HCT116 (cell line): ENCODE data around the gene RCBTB2. TPM values are rescaled to one million over a fixed set of nuclear protein-coding genes. Genes with fewer than 3 reads are reported as not detected.

Source experiments
- ATAC-seq: fragments of 200-7000 bp; cut with Tn5 transposase; 2 replicates; pipeline ENCODE4 v1.9.1; 2020; ENCODE audit warnings: mild to moderate bottlenecking, moderate library complexity
- BruUV-seq: library from RNA; stranded (reverse); fragments of 400-500 nt; replicated peaks from 2 replicates; lab custom pipeline; 2021; lab: Mats Ljungman, UMichigan
- CTCF ChIA-PET: fragments of 300-600 bp; sonication (Branson Sonifier 250); formaldehyde crosslinking; loops from one replicate; lab custom pipeline; 2021; ENCODE audit warnings: antibody characterized with exemption; lab: Charles Lee
- POLR2A ChIA-PET: fragments of 300-600, 350-600 bp; sonication (Branson Sonifier 250); formaldehyde crosslinking; loops from one replicate; lab custom pipeline; 2021; ENCODE audit warnings: antibody characterized with exemption; lab: Charles Lee
- RAD21 ChIA-PET, 2 experiments: fragments of 300-600 bp; sonication (Branson Sonifier 250); formaldehyde crosslinking; loops; one replicate each; lab custom pipeline; 2023; ENCODE audit warnings: low total read pairs in 2 of 2; ENCODE audit not compliant: uncharacterized antibody in 2 of 2, unreplicated experiment in 2 of 2, low non-redundant PET in 1 of 2; lab: Charles Lee
- DNase-seq: peaks from one replicate; pipeline ENCODE4 v3.0.0-alpha.2; 2010; ENCODE audit warnings: low read depth, low spot score
- H2AFZ ChIP-seq: fragments of 200-600 bp; shearing (Covaris generic), sonication (generic); 2 replicates; pipeline ENCODE4 v1.6.1; 2017; ENCODE audit warnings: low read depth, mixed run types, mixed read lengths, antibody characterized with exemption, low read length; ENCODE audit not compliant: poor library complexity, severe bottlenecking
- H3K27ac ChIP-seq: 2 replicates; pipeline ENCODE4 v1.5.1; 2012; ENCODE audit warnings: low read depth, low read length
- H3K27me3 ChIP-seq: fragments of 200-600 bp; sonication (generic); 2 replicates; pipeline ENCODE4 v1.6.1; 2016; ENCODE audit warnings: mixed run types, low read length, mixed read lengths; ENCODE audit not compliant: insufficient read depth
- H3K36me3 ChIP-seq, 2 experiments: fragments of 200-500 bp in 1 of 2; fragments of 200-600 bp in 1 of 2; sonication (Bioruptor generic) in 1 of 2; sonication (generic) in 1 of 2; 2 replicates each; pipeline versions ENCODE4 v1.5.1 to v1.6.1; 2014 to 2016; ENCODE audit warnings: low read length in 2 of 2, inconsistent platforms in 1 of 2, mixed read lengths in 1 of 2, mixed run types in 1 of 2; ENCODE audit not compliant: insufficient read depth in 2 of 2, control insufficient read depth in 1 of 2
- H3K4me1 ChIP-seq, 2 experiments: fragments of 200-600 bp in 1 of 2; sonication (generic) in 1 of 2; 2 replicates each; pipeline versions ENCODE4 v1.5.1 to v1.6.1; 2012 to 2017; ENCODE audit warnings: low read length in 2 of 2, inconsistent platforms in 1 of 2, mild to moderate bottlenecking in 1 of 2, mixed read lengths in 1 of 2, mixed run types in 1 of 2, moderate library complexity in 1 of 2; ENCODE audit not compliant: insufficient read depth in 2 of 2, control insufficient read depth in 1 of 2
- H3K4me2 ChIP-seq: fragments of 200-600 bp; sonication (generic); 2 replicates; pipeline ENCODE4 v1.6.1; 2017; ENCODE audit warnings: mixed run types, low read length, mixed read lengths
- H3K4me3 ChIP-seq, 2 experiments: fragments of 200-600 bp in 1 of 2; sonication (generic) in 1 of 2; replicated peaks in 1 of 2; 2 replicates each; pipeline ENCODE4 v1.5.1; 2011 to 2016; ENCODE audit warnings: low read length in 2 of 2, control low read depth in 1 of 2, low read depth in 1 of 2, mild to moderate bottlenecking in 1 of 2, mixed read lengths in 1 of 2, mixed run types in 1 of 2
- H3K79me2 ChIP-seq: fragments of 200-600 bp; sonication (generic); 2 replicates; pipeline ENCODE4 v1.6.1; 2017; ENCODE audit warnings: mild to moderate bottlenecking, mixed run types, low read length, moderate library complexity, mixed read lengths; ENCODE audit not compliant: insufficient read depth
- H3K9ac ChIP-seq: fragments of 200-600 bp; sonication (generic); 2 replicates; pipeline ENCODE4 v1.6.1; 2016; ENCODE audit warnings: low read length, mixed read lengths
- H3K9me2 ChIP-seq: fragments of 200-600 bp; sonication (generic), shearing (Covaris generic); 2 replicates; pipeline ENCODE4 v1.6.1; 2017; ENCODE audit warnings: mixed run types, mild to moderate bottlenecking, moderate library complexity; ENCODE audit not compliant: insufficient read depth
- H3K9me3 ChIP-seq, 2 experiments: fragments of 200-500 bp in 1 of 2; fragments of 200-600 bp in 1 of 2; sonication (Bioruptor generic) in 1 of 2; sonication (generic) in 1 of 2; 2 replicates each; pipeline ENCODE4 v1.6.1; 2014 to 2017; ENCODE audit warnings: low read length in 2 of 2, mixed read lengths in 2 of 2, inconsistent platforms in 1 of 2, low read depth in 1 of 2, mild to moderate bottlenecking in 1 of 2, mixed run types in 1 of 2, moderate library complexity in 1 of 2; ENCODE audit not compliant: control insufficient read depth in 1 of 2, insufficient read depth in 1 of 2
- H4K20me1 ChIP-seq: fragments of 200-600 bp; sonication (generic), shearing (Covaris generic); 2 replicates; pipeline ENCODE4 v1.6.1; 2017; ENCODE audit warnings: mixed run types, mild to moderate bottlenecking, moderate library complexity; ENCODE audit not compliant: insufficient read depth
- ATF3 ChIP-seq: IDR thresholded peaks from 2 replicates; pipeline ENCODE4 v1.6.1; 2012
- CBX3 ChIP-seq: IDR thresholded peaks from 2 replicates; pipeline ENCODE4 v1.6.1; 2012; ENCODE audit warnings: low read depth
- CEBPB ChIP-seq: IDR thresholded peaks from 2 replicates; pipeline ENCODE4 v1.6.1; 2012; ENCODE audit warnings: low read depth
- EGR1 ChIP-seq: IDR thresholded peaks from 2 replicates; pipeline ENCODE4 v1.6.1; 2012; ENCODE audit warnings: low read depth
- ELF1 ChIP-seq: IDR thresholded peaks from 2 replicates; pipeline ENCODE4 v1.6.1; 2012; ENCODE audit warnings: low read depth, borderline replicate concordance
- EZH2 ChIP-seq: fragments of 200-600 bp; sonication (generic); IDR thresholded peaks from 2 replicates; pipeline ENCODE4 v1.6.1; 2017; ENCODE audit warnings: antibody characterized with exemption, mixed run types
- EZH2phosphoT487 ChIP-seq: fragments of 200-600 bp; IDR thresholded peaks from 2 replicates; pipeline ENCODE4 v1.6.1; 2018; ENCODE audit warnings: antibody characterized with exemption, borderline replicate concordance
- FOSL1 ChIP-seq: IDR thresholded peaks from 2 replicates; pipeline ENCODE4 v1.6.1; 2012; ENCODE audit warnings: low read depth
- JUND ChIP-seq: IDR thresholded peaks from 2 replicates; pipeline ENCODE4 v1.6.1; 2012
- MAX ChIP-seq: IDR thresholded peaks from 2 replicates; pipeline ENCODE4 v1.6.1; 2012
- POLR2AphosphoS5 ChIP-seq: IDR thresholded peaks from 2 replicates; pipeline ENCODE4 v1.6.1; 2011; ENCODE audit warnings: mild to moderate bottlenecking, low read depth, low read length, moderate library complexity
- RAD21 ChIP-seq: IDR thresholded peaks from 2 replicates; pipeline ENCODE4 v1.6.1; 2012; ENCODE audit warnings: low read depth, mild to moderate bottlenecking
- SP1 ChIP-seq: IDR thresholded peaks from 2 replicates; pipeline ENCODE4 v1.6.1; 2012; ENCODE audit warnings: low read depth
- TCF7L2 ChIP-seq: IDR thresholded peaks from 2 replicates; pipeline ENCODE4 v1.7.0; 2011; ENCODE audit warnings: borderline replicate concordance, inconsistent platforms; ENCODE audit not compliant: insufficient read depth, insufficient read length; ENCODE audit errors: extremely low read depth
- YY1 ChIP-seq: IDR thresholded peaks from 2 replicates; pipeline ENCODE4 v1.6.1; 2011; ENCODE audit warnings: low read length, low read depth, moderate library complexity, mild to moderate bottlenecking; ENCODE audit not compliant: insufficient replicate concordance; ENCODE audit errors: extremely low read depth
- ZBTB33 ChIP-seq: IDR thresholded peaks from 2 replicates; pipeline ENCODE4 v1.6.1; 2011; ENCODE audit warnings: mild to moderate bottlenecking, low read length, moderate library complexity; ENCODE audit not compliant: insufficient replicate concordance; ENCODE audit errors: extremely low read depth
- ZFX ChIP-seq: fragments of 450-650 bp; IDR thresholded peaks from 2 replicates; pipeline ENCODE4 v1.6.1; 2017
- ZNF274 ChIP-seq: fragments of 200-500 bp; sonication (Bioruptor generic); IDR thresholded peaks from 2 replicates; pipeline ENCODE4 v1.6.1; 2014; ENCODE audit warnings: mild to moderate bottlenecking, low read depth, low read length, inconsistent platforms
- intact Hi-C: fragments of 100-400 bp; cut with micrococcal nuclease; formaldehyde crosslinking; loops from 2 replicates; pipeline ENCODE4 v1.10.0; 2022
- total RNA-seq: library from RNA; stranded (reverse); gene quantifications from one replicate; pipeline ENCODE4 v1.2.1, GENCODE V29; 2021; ENCODE audit not compliant: unreplicated experiment

RCBTB2 gene
- total RNA-seq, 1 experiment from 2014 or later: 1.3 TPM

DNA sequence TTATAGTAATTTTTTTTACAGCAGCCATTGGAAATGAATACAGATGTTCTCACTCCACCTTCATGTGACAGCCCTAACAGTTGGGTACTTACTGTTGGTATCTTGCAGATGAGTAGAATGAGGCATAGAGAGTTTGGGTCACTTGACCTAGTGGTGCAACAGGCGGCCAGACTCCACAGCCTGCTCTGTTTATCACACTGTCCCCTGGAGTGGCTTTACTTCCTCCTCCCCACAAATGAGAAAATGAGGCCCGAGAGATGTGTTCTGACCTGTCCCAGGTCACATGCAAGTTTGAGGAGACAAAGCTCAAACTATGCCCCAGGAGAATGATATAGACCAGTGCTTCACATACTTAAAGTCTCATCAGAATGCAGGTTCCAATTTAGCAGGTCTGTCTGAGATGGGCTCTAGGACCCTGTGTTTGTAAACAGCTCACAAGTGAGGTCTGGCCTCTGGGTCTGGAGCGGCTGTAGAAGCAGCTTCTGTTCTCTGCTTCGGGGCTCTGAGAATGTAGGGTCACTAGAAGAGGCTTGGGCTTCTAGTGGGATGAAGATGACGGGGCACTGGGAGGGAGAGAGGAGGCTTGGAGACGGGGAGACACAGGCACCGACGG is 37.4 kb upstream of the RCBTB2 start (continued):
- TF ChIP-seq ZBTB33 (no peak), ELF1 (no peak), EZH2 (no peak), CBX3 (no peak), RAD21 (no peak), YY1 (no peak), EZH2phosphoT487 (no peak), CEBPB (no peak), FOSL1 (no peak), JUND (no peak)

- H3K4me1 ChIP-seq: no peaks in the 10 kb centered on the region
- RAD21 ChIA-PET: no interaction called here
- H3K4me2 ChIP-seq: no peak overlapping the region
- intact Hi-C loops: no loop called here
- H3K4me3 ChIP-seq: no peak overlapping the region
- H3K9ac ChIP-seq: no peak overlapping the region
- BruUV-seq: no TSS peak
- H2AFZ ChIP-seq: no peak overlapping the region
- CTCF ChIA-PET: interaction anchor here (1.3 to 2.4 kb wide), 2 partner anchors 9 to 10 kb away, joined by 3 to 13 read pairs; no protein-coding TSS in a partner anchor
- H3K79me2 ChIP-seq: no peaks in the 10 kb centered on the region
- no peaks in the 10 kb centered on the region for H4K20me1 ChIP-seq
- no peak for ATAC-seq
- H3K27ac ChIP-seq: no peak overlapping the region
- no peaks in the 10 kb centered on the region for H3K9me3 ChIP-seq
- DNase-seq: no peak
- H3K27me3 ChIP-seq: no peaks in the 10 kb centered on the region
- no peaks in the 10 kb centered on the region for H3K9me2 ChIP-seq
- no peaks in the 10 kb centered on the region for H3K36me3 ChIP-seq
- POLR2A ChIA-PET: no interaction called here
- TF ChIP-seq ZBTB33: no peak
- no peak for TF ChIP-seq ATF3
- no peak for TF ChIP-seq SP1
- no peak for TF ChIP-seq CBX3
- no peak for TF ChIP-seq ZFX
- TF ChIP-seq TCF7L2: no peak
- TF ChIP-seq EZH2phosphoT487: no peak
- TF ChIP-seq MAX: no peak
- no peak for TF ChIP-seq RAD21
- TF ChIP-seq POLR2AphosphoS5: no peak
- TF ChIP-seq EGR1: no peak
- TF ChIP-seq JUND: no peak
- no peak for TF ChIP-seq YY1
- TF ChIP-seq ZNF274: no peak
Measured at GRCh38 chr13:48569104-48569666, 36.3 kb upstream of the RCBTB2 start.
